Adrenal gland (tissue), 5 donors: ENCODE results near the gene CDH10.

Source experiments
- POLR2A ChIP-seq, 2 donors: fragments of 450-650 bp; IDR thresholded peaks; one replicate each; pipeline ENCODE4 v1.6.1; 2017; ENCODE audit warnings: antibody characterized with exemption in 2 of 2, mild to moderate bottlenecking in 2 of 2, moderate library complexity in 1 of 2
- TF ChIP-seq, protein P1 (sequence below), 6 experiments: fragments of 450-650 bp in 4 of 6; fragments of 200-600 bp in 2 of 6; sonication (generic) in 1 of 6; IDR thresholded peaks; 1 replicate in 5 of 6; 2 replicates in 1 of 6; pipeline versions ENCODE4 v1.5.1 to v1.8.0; 2016 to 2021; ENCODE audit warnings: antibody characterized with exemption in 6 of 6, mild to moderate bottlenecking in 2 of 6, moderate library complexity in 1 of 6
- donor health status: DM: no; HTN: no; CAD: no.

DNA sequence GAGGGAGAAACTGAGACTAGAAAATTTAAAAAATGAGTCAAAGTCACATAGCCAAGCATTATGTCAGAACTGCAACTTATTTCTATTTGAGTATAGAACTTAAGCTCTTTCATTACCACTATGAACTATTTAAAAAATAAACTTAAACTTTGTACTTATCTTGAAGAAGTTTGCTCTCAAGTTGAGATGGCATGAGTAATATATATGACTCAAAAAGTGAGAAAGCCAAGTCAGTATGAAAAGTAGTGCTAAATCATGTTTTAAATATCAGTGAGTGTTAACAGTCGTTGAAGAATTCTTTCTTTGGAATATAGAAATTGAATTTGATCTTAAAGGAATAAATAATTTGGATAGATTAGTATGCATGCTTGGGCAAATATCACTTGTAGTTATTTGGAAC is 36.3 kb upstream of the CDH10 start:
- TF ChIP-seq, protein P1, sequence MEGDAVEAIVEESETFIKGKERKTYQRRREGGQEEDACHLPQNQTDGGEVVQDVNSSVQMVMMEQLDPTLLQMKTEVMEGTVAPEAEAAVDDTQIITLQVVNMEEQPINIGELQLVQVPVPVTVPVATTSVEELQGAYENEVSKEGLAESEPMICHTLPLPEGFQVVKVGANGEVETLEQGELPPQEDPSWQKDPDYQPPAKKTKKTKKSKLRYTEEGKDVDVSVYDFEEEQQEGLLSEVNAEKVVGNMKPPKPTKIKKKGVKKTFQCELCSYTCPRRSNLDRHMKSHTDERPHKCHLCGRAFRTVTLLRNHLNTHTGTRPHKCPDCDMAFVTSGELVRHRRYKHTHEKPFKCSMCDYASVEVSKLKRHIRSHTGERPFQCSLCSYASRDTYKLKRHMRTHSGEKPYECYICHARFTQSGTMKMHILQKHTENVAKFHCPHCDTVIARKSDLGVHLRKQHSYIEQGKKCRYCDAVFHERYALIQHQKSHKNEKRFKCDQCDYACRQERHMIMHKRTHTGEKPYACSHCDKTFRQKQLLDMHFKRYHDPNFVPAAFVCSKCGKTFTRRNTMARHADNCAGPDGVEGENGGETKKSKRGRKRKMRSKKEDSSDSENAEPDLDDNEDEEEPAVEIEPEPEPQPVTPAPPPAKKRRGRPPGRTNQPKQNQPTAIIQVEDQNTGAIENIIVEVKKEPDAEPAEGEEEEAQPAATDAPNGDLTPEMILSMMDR (IDR thresholded peaks at IDR 0.05), result no peak
- no peak for TF ChIP-seq POLR2A (IDR thresholded peaks at IDR 0.05)
